GM12878 (cell line): Measurements from ENCODE around the gene EP400. TPM values are rescaled to one million over a fixed set of nuclear protein-coding genes. Genes with fewer than 3 reads are reported as not detected.

Experiments
- ATAC-seq: fragments of 200-7000 bp; cut with Tn5 transposase; 3 replicates; pipeline ENCODE4 v1.9.1; 2020; ENCODE audit warnings: mild to moderate bottlenecking, moderate library complexity
- BruUV-seq: library from RNA; stranded (reverse); fragments of 400-500 nt; replicated peaks from 2 replicates; lab custom pipeline; 2021; lab: Mats Ljungman, UMichigan
- CTCF ChIA-PET: fragments of 300-600 bp; sonication (Branson Sonifier 250); formaldehyde crosslinking; extraction: SDS; loops from one replicate; lab custom pipeline; 2021; ENCODE audit warnings: inconsistent platforms; lab: Yijun Ruan, JAX
- POLR2A ChIA-PET: fragments of 350-600 bp; formaldehyde crosslinking; extraction: SDS; loops from one replicate; lab custom pipeline; 2021; ENCODE audit warnings: inconsistent platforms; lab: Charles Lee
- RAD21 ChIA-PET: fragments of 300-600 bp; sonication (Branson Sonifier 250); formaldehyde crosslinking; loops from one replicate; lab custom pipeline; 2023; ENCODE audit warnings: antibody characterized with exemption; ENCODE audit not compliant: unreplicated experiment; lab: Charles Lee
- SMC1A ChIA-PET: fragments of 300-600 bp; sonication (Branson Sonifier 250); formaldehyde crosslinking; loops from one replicate; lab custom pipeline; 2023; ENCODE audit not compliant: unreplicated experiment, uncharacterized antibody; lab: Charles Lee
- DNase-seq: peaks from one replicate; pipeline ENCODE4 v3.0.0-alpha.2; 2011; ENCODE audit warnings: low read depth, low spot score
- FAIRE-seq: peaks from 3 replicates; lab custom pipeline; 2011; peaks lifted over from hg19 to GRCh38; lab: Jason Lieb, UNC
- H2AFZ ChIP-seq: 2 replicates; pipeline ENCODE4 v1.6.0; 2011; ENCODE audit warnings: low read depth, low read length, control low read depth; ENCODE audit not compliant: control insufficient read depth
- H3K27ac ChIP-seq: 2 replicates; pipeline ENCODE4 v1.5.1; 2011; ENCODE audit warnings: control low read depth; ENCODE audit not compliant: control insufficient read depth, insufficient read depth
- H3K27me3 ChIP-seq, 2 experiments: replicated peaks in 1 of 2; 2 replicates each; pipeline versions ENCODE4 v1.6.0 to v1.6.1; 2011; ENCODE audit warnings: low read length in 1 of 2; ENCODE audit not compliant: control insufficient read depth in 2 of 2, insufficient read depth in 2 of 2
- H3K36me3 ChIP-seq, 2 experiments: 2 replicates each; pipeline ENCODE4 v1.5.1; 2011; ENCODE audit warnings: low read length in 1 of 2; ENCODE audit not compliant: control insufficient read depth in 2 of 2, insufficient read depth in 2 of 2
- H3K4me1 ChIP-seq: 2 replicates; pipeline ENCODE4 v1.6.1; 2011; ENCODE audit warnings: mild to moderate bottlenecking, low read length, moderate library complexity, mixed read lengths; ENCODE audit not compliant: control insufficient read depth, insufficient read depth
- H3K4me2 ChIP-seq: 2 replicates; pipeline ENCODE4 v1.6.0; 2011; ENCODE audit warnings: control low read depth; ENCODE audit not compliant: control insufficient read depth, insufficient read depth
- H3K4me3 ChIP-seq: fragments of 200-600 bp; sonication (generic); 2 replicates; pipeline ENCODE4 v1.5.1; 2016
- H3K79me2 ChIP-seq: 2 replicates; pipeline ENCODE4 v1.6.0; 2011; ENCODE audit warnings: low read length; ENCODE audit not compliant: control insufficient read depth, insufficient read depth
- H3K9ac ChIP-seq: 2 replicates; pipeline ENCODE4 v1.8.0; 2011; ENCODE audit warnings: low read length, control low read depth, mixed read lengths; ENCODE audit not compliant: control insufficient read depth, insufficient read depth
- H3K9me3 ChIP-seq: replicated peaks from 3 replicates; pipeline ENCODE4 v1.5.1; 2011; ENCODE audit warnings: mild to moderate bottlenecking, low read length; ENCODE audit not compliant: control insufficient read depth, insufficient read depth
- H4K20me1 ChIP-seq: 2 replicates; pipeline ENCODE4 v1.6.0; 2011; ENCODE audit not compliant: control insufficient read depth, insufficient read depth
- FOXK2 ChIP-seq: fragments of 450-650 bp; IDR thresholded peaks from 2 replicates; pipeline ENCODE4 v1.6.1; 2017; ENCODE audit warnings: mild to moderate bottlenecking, moderate library complexity
- HCFC1 ChIP-seq: fragments of 150-350 bp; IDR thresholded peaks from 2 replicates; pipeline ENCODE4 v1.6.1; 2014; ENCODE audit warnings: low read length
- IRF4 ChIP-seq: IDR thresholded peaks from 2 replicates; pipeline ENCODE4 v1.6.1; 2011; ENCODE audit warnings: low read depth, low read length
- NFIC ChIP-seq: IDR thresholded peaks from 2 replicates; pipeline ENCODE4 v1.6.1; 2012; ENCODE audit warnings: low read depth, mild to moderate bottlenecking, inconsistent platforms, low read length, moderate library complexity
- POLR2AphosphoS2 ChIP-seq: IDR thresholded peaks from 2 replicates; pipeline ENCODE4 v1.6.1; 2011; ENCODE audit warnings: low read depth, mild to moderate bottlenecking, low read length, improper control_type of control experiment, moderate library complexity
- STAT3 ChIP-seq: IDR thresholded peaks from 2 replicates; pipeline ENCODE4 v1.6.1; 2011; ENCODE audit warnings: low read depth, low read length, improper control_type of control experiment
- SUPT20H ChIP-seq: IDR thresholded peaks from 2 replicates; pipeline ENCODE4 v1.6.1; 2011; ENCODE audit warnings: low read depth, mild to moderate bottlenecking, low read length, moderate library complexity, borderline replicate concordance; ENCODE audit not compliant: control insufficient read depth
- TBL1XR1 ChIP-seq: IDR thresholded peaks from 2 replicates; pipeline ENCODE4 v1.6.1; 2012; ENCODE audit warnings: low read depth, low read length, improper control_type of control experiment
- WGBS: methylation state at CpG from one replicate; pipeline ENCODE4 v1.1.6; 2016; ENCODE audit warnings: low lambda C conversion rate; ENCODE audit not compliant: insufficient replicate concordance, insufficient coverage; ENCODE audit errors: missing lambda C conversion rate; 5-methylcytosine and 5-hydroxymethylcytosine counted together
- in situ Hi-C: fragments of 300-500 bp; cut with MboI; formaldehyde crosslinking; loops from 9 replicates; pipeline ENCODE4 v1.14.3; 2018; ENCODE audit warnings: mixed read lengths
- intact Hi-C: fragments of 100-400 bp; cut with micrococcal nuclease; formaldehyde crosslinking; loops from one replicate; pipeline ENCODE4 v1.14.2; 2022; ENCODE audit not compliant: unreplicated experiment
- polyA plus RNA-seq, 11 experiments: library from polyadenylated mRNA; depleted of rRNA in 4 of 11; unstranded in 6 of 11; stranded (reverse) in 5 of 11; fragments of >200 nt; fragmentation: Nextera tagmentation in 4 of 11; fragmentation: Illumina TruSeq in 1 of 11; extraction: Ambion mirVana in 4 of 11; extraction: Trizol in 1 of 11; gene quantifications; 1 replicate in 1 of 11; 2 replicates in 10 of 11; pipeline versions ENCODE4 v1.2.1 to v1.2.3, GENCODE V29; 2011 to 2016; ENCODE audit warnings: inconsistent platforms in 2 of 11, missing spikeins in 2 of 11, low read depth in 1 of 11
- total RNA-seq, 4 experiments: library from RNA; depleted of rRNA in 3 of 4; stranded (reverse); fragments of >200 nt in 3 of 4; fragmentation: Illumina TruSeq in 1 of 4; extraction: Trizol in 1 of 4; gene quantifications; 2 replicates each; pipeline versions ENCODE4 v1.2.1 to v1.2.3, GENCODE V29; 2013 to 2021
- TF ChIP-seq, protein P1 (sequence below): IDR thresholded peaks from 2 replicates; pipeline ENCODE4 v1.6.1; 2011; ENCODE audit warnings: mild to moderate bottlenecking, low read depth, low read length, moderate library complexity; ENCODE audit not compliant: insufficient replicate concordance
- TF ChIP-seq, protein P2 (sequence below): fragments of 450-650 bp; IDR thresholded peaks from 2 replicates; pipeline ENCODE4 v1.6.1; 2016; ENCODE audit warnings: mild to moderate bottlenecking
- TF ChIP-seq, protein P3 (sequence below): IDR thresholded peaks from 2 replicates; pipeline ENCODE4 v1.6.1; 2012; ENCODE audit warnings: low read depth, low read length, improper control_type of control experiment

The EP400 gene
- total and polyA plus RNA-seq, 10 of the 15 experiments (the other 5 are each of a cell fraction or from before 2014, with no cell fraction given), result 3.8 to 44.2 (median 8.4) TPM

DNA sequence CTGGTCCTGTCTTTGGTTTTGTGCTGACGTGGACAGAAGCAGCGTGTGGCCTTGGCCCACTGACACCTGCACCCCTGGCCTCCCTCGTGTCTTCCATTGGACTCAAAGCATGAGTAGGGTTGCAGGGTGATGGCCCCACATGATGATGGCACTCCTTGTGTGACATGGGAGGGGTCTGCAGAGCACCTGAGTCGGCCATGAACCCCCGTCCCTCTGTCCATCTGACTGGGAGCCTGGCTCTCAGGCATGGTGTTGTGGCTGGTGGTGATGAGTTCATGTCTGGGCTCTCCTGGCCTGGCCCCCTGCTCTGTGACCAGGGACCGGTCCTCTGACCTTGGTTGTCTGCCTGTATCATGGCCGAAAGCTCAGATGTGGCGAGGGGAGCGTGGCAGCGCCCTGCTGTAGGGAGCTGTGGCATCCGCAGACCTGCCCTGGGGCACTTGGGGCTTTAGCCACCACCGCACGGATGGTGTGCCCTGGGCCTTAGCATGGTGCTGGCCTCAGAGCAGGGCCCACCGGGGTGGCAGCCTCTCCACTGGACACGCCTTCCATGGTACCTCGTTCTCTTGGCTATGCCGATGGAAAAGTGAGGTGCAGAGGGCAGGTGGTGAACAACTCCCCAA is 38.6 kb upstream of the EP400 start (continued):
- TF ChIP-seq, protein P1, sequence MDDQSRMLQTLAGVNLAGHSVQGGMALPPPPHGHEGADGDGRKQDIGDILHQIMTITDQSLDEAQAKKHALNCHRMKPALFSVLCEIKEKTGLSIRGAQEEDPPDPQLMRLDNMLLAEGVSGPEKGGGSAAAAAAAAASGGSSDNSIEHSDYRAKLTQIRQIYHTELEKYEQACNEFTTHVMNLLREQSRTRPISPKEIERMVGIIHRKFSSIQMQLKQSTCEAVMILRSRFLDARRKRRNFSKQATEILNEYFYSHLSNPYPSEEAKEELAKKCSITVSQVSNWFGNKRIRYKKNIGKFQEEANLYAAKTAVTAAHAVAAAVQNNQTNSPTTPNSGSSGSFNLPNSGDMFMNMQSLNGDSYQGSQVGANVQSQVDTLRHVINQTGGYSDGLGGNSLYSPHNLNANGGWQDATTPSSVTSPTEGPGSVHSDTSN, result no peak
- TF ChIP-seq IRF4, result no peak

DNA sequence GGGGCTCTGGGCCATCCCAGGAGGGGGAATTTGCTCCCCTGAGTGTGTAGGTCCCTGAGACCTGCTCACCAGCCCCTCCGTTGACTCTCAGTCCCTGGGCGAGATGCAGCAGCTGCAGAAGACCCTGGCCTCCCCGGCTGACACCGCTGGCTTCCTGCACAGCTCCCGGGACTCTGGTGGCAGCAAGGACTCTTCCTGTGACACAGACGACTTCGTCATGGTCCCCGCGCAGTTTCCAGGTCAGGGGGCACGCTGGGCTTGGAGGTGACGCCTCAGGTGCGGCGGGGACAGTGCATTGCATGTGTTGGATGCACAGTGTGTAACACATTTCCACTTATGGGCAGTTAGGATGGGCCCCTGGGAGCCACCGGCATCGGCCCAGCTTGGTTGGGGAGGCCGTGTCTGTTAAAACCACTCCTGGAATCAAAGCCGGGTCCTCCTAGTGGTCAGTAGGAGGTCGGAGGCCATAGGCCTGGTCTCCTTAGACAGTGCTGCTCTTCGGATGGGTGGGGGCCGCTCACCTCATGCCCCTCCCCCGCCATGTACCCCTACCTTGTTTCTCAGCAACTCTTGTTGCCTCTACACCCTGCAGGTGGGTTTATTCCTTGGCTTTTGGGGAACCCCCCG is 37.8 kb upstream of the EP400 start:
- Histone ChIP-seq H3K4me3 (no peak overlapping the region), H4K20me1 (no peaks in the 10 kb centered on the region), H3K4me2 (no peak overlapping the region), H3K27me3 (no peaks in the 10 kb centered on the region), H3K79me2 (no peaks in the 10 kb centered on the region), H3K27ac (no peak overlapping the region), H3K9me3 (no peaks in the 10 kb centered on the region)
- ATAC-seq (no peak), DNase-seq (no peak)
- CTCF ChIA-PET, result no interaction called here
- no TSS peak for BruUV-seq
- POLR2A ChIA-PET, result no interaction called here
- intact Hi-C loops, result no loop called here
- WGBS, result 86% methylated on average over 22 of the region's 22 CpGs
- RAD21 ChIA-PET, result no interaction called here
- TF ChIP-seq STAT3 (no peak), SUPT20H (no peak), NFIC (no peak), FOXK2 (no peak), POLR2AphosphoS2 (no peak), TBL1XR1 (no peak), HCFC1 (no peak)
- TF ChIP-seq, protein P2, sequence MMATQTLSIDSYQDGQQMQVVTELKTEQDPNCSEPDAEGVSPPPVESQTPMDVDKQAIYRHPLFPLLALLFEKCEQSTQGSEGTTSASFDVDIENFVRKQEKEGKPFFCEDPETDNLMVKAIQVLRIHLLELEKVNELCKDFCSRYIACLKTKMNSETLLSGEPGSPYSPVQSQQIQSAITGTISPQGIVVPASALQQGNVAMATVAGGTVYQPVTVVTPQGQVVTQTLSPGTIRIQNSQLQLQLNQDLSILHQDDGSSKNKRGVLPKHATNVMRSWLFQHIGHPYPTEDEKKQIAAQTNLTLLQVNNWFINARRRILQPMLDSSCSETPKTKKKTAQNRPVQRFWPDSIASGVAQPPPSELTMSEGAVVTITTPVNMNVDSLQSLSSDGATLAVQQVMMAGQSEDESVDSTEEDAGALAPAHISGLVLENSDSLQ, result no peak
- TF ChIP-seq, protein P3, sequence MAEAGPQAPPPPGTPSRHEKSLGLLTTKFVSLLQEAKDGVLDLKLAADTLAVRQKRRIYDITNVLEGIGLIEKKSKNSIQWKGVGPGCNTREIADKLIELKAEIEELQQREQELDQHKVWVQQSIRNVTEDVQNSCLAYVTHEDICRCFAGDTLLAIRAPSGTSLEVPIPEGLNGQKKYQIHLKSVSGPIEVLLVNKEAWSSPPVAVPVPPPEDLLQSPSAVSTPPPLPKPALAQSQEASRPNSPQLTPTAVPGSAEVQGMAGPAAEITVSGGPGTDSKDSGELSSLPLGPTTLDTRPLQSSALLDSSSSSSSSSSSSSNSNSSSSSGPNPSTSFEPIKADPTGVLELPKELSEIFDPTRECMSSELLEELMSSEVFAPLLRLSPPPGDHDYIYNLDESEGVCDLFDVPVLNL, result no peak
- TF ChIP-seq, all 136 proteins: peak for 0
- in situ Hi-C loops, result no loop called here
- FAIRE-seq, result no peak
- H3K4me1 ChIP-seq, result no peaks in the 10 kb centered on the region
- no peaks in the 10 kb centered on the region; a peak in 3 of 4 replicates for H3K36me3 ChIP-seq
- H3K9ac ChIP-seq, result no peak overlapping the region
- SMC1A ChIA-PET, result no interaction called here
- H2AFZ ChIP-seq, result no peak overlapping the region
